Activated T-cell treated with anti-CD3 and anti-CD28 coated beads, Interleukin-2, amount 50 U/mL, for 4 hours (primary cell): ENCODE results near the gene PPP1R12A. TPM values are rescaled to one million over a fixed set of nuclear protein-coding genes. Genes with fewer than 3 reads are reported as not detected.
"Not testable (repeated sequence)": the region's sequence is repeated elsewhere in the genome, so short reads cannot be mapped to it uniquely, and the experiment has no call there.

Source experiments
- ATAC-seq, 2 donors: fragments of 200-7000 bp; cut with Tn5 transposase; one replicate each; pipeline ENCODE4 v1.10.0; 2021
- DNase-seq: peaks from one replicate; pipeline ENCODE4 v3.0.0-alpha.2; 2020
- H3K27me3 Mint-ChIP-seq: one replicate; pipeline ENCODE4 v1.8.0; 2021; ENCODE audit warnings: low read depth, mixed read lengths
- H3K36me3 Mint-ChIP-seq: one replicate; pipeline ENCODE4 v1.8.0; 2022; ENCODE audit warnings: mixed read lengths; ENCODE audit not compliant: insufficient read depth
- H3K4me1 Mint-ChIP-seq: one replicate; pipeline ENCODE4 v1.8.0; 2021; ENCODE audit warnings: low read depth, mixed read lengths
- H3K4me3 Mint-ChIP-seq: one replicate; pipeline ENCODE4 v1.8.0; 2021; ENCODE audit warnings: mild to moderate bottlenecking, moderate library complexity, mixed read lengths
- H3K9me3 Mint-ChIP-seq: one replicate; pipeline ENCODE4 v1.8.0; 2021; ENCODE audit warnings: mixed read lengths
- total RNA-seq, 3 donors: library from RNA; stranded (reverse); gene quantifications; one replicate each; pipeline ENCODE4 v1.2.1, GENCODE V29; 2021

PPP1R12A gene
- total RNA-seq, 3 donors from 2014 or later = 51.0 to 62.5 (median 56.8) TPM

- Mint-ChIP-seq H3K4me1 (peaks cover 41% of the 10 kb centered on the region), H3K4me3 (no peak overlapping the region), H3K9me3 (no peaks in the 10 kb centered on the region), H3K36me3 (peaks cover 38% of the 10 kb centered on the region), H3K27me3 (no peaks in the 10 kb centered on the region)
- ATAC-seq (no peak), DNase-seq (no peak)
These were observed 104.5 kb downstream of the PPP1R12A start for GRCh38 chr12:79830440-79830839.

DNA sequence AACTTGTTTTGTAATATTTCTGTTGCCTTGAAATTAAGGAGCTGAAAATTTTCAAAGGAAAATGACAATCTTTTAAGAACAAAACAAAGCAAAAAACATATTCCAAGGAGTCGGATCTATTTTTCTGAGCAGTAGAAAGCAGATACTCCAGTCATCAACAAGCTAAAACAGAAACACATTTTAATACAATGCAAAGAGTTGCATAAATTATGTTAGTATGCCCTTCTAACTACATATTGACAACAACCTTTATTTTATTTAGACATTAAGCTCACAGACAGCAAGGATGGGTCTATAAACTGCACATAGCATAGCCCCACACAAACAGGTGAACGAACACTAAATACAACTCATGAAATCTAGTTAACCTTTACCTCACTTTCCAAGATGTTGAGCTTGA, 106.0 kb downstream of the PPP1R12A start:
- ATAC-seq = no peak
- DNase-seq = no peak
- no peaks in the 10 kb centered on the region for H3K9me3 Mint-ChIP-seq
- peaks cover 32% of the 10 kb centered on the region for H3K4me1 Mint-ChIP-seq
- H3K36me3 Mint-ChIP-seq = peaks cover 35% of the 10 kb centered on the region
- H3K4me3 Mint-ChIP-seq = no peak overlapping the region
- H3K27me3 Mint-ChIP-seq = no peaks in the 10 kb centered on the region

- Mint-ChIP-seq H3K4me3 (no peak overlapping the region), H3K27me3 (no peaks in the 10 kb centered on the region), H3K9me3 (no peaks in the 10 kb centered on the region), H3K4me1 (peaks cover 23% of the 10 kb centered on the region), H3K36me3 (peaks cover 33% of the 10 kb centered on the region)
- DNase-seq (no peak), ATAC-seq (no peak)
These were observed 107.4 kb downstream of the PPP1R12A start for GRCh38 chr12:79827484-79827883.

DNA sequence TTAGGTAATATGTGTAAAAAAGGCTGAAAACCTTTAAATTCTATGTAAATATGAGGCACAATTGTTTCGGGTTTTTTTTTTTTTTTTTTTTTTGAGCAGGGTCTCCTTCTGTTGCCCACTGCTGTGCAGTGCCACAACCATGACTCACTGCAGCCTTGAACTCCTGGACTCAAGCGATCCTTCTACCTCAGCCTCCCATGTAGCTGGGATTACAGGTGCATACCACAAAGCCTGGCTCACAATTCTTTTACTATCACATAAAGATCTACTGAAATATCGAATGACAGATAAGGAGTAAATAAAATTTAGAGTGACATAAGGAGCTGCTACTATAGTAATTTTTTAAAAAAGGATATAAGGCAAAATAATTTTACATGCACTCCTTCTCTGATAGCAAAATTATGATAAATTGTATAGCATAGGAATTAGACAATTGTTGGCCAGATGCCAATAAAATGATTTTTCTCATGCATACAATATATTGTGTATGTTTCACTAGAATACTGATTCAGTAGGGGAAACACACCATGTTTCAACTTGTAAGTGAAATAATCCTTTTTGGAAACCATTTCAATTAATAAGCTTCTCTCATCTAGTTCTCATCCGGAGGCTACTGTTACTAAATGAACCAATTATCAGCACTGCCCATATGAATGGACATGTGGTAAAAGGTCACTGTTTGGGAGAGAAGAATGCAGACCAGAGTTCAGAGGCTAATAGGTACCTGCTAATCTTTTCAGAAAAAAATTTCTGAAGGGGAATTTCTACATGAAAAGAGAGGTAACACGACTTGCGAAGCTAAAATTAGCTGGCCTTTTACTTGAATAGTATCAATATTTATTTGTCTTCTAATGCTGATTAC, 108.4 kb downstream of the PPP1R12A start:
- Mint-ChIP-seq H3K36me3 (peaks cover 32% of the 10 kb centered on the region), H3K9me3 (no peaks in the 10 kb centered on the region)
- no peak for ATAC-seq

GRCh38 chr12:79822475-79822874, 112.4 kb downstream of the PPP1R12A start:
- Mint-ChIP-seq H3K27me3 (no peaks in the 10 kb centered on the region), H3K4me3 (no peak overlapping the region), H3K36me3 (peaks cover 19% of the 10 kb centered on the region), H3K9me3 (no peaks in the 10 kb centered on the region), H3K4me1 (peaks cover 2% of the 10 kb centered on the region)
- DNase-seq = no peak
- no peak for ATAC-seq

More for the DNA sequence above, 108.4 kb downstream of the PPP1R12A start:
- Mint-ChIP-seq H3K27me3 (no peaks in the 10 kb centered on the region), H3K4me1 (peaks cover 17% of the 10 kb centered on the region), H3K4me3 (no peak overlapping the region)
- DNase-seq = no peak

GRCh38 chr12:79818856-79819255, 116.0 kb downstream of the PPP1R12A start:
- Mint-ChIP-seq H3K9me3 (no peaks in the 10 kb centered on the region), H3K4me3 (no peak overlapping the region), H3K27me3 (no peaks in the 10 kb centered on the region), H3K4me1 (no peaks in the 10 kb centered on the region), H3K36me3 (peaks cover 32% of the 10 kb centered on the region)
- ATAC-seq = no peak
- no peak for DNase-seq

- H3K4me1 Mint-ChIP-seq, ATAC-seq, H3K4me3 Mint-ChIP-seq, H3K9me3 Mint-ChIP-seq, DNase-seq, H3K27me3 Mint-ChIP-seq: not testable (repeated sequence)
- peaks cover 31% of the 10 kb centered on the region for H3K36me3 Mint-ChIP-seq
These were observed 150.4 kb downstream of the PPP1R12A start for GRCh38 chr12:79784366-79785065.

- no peak overlapping the region for H3K4me3 Mint-ChIP-seq
- H3K27me3 Mint-ChIP-seq = no peaks in the 10 kb centered on the region
- H3K36me3 Mint-ChIP-seq = peaks cover 18% of the 10 kb centered on the region
- ATAC-seq (no peak), DNase-seq (no peak)
- H3K9me3 Mint-ChIP-seq = no peaks in the 10 kb centered on the region
- H3K4me1 Mint-ChIP-seq = peaks cover 2% of the 10 kb centered on the region
These were observed 152.6 kb downstream of the PPP1R12A start for GRCh38 chr12:79782172-79782900.

GRCh38 chr12:79778802-79779448, 156.0 kb downstream of the PPP1R12A start:
- DNase-seq (no peak), ATAC-seq (no peak)
- no peaks in the 10 kb centered on the region for H3K9me3 Mint-ChIP-seq
- peaks cover 2% of the 10 kb centered on the region for H3K4me1 Mint-ChIP-seq
- peaks cover 17% of the 10 kb centered on the region for H3K36me3 Mint-ChIP-seq
- no peak overlapping the region for H3K4me3 Mint-ChIP-seq
- H3K27me3 Mint-ChIP-seq = no peaks in the 10 kb centered on the region

- DNase-seq (no peak), ATAC-seq (no peak)
- H3K4me3 Mint-ChIP-seq = no peak overlapping the region
- H3K36me3 Mint-ChIP-seq = peaks cover 12% of the 10 kb centered on the region
- no peaks in the 10 kb centered on the region for H3K4me1 Mint-ChIP-seq
- no peaks in the 10 kb centered on the region for H3K9me3 Mint-ChIP-seq
- no peaks in the 10 kb centered on the region for H3K27me3 Mint-ChIP-seq
These were observed 158.8 kb downstream of the PPP1R12A start for GRCh38 chr12:79776111-79776510.

GRCh38 chr12:79775355-79776027, 159.4 kb downstream of the PPP1R12A start:
- ATAC-seq (no peak), DNase-seq (no peak)
- no peaks in the 10 kb centered on the region for H3K4me1 Mint-ChIP-seq
- no peaks in the 10 kb centered on the region for H3K9me3 Mint-ChIP-seq
- H3K36me3 Mint-ChIP-seq = peaks cover 12% of the 10 kb centered on the region
- no peaks in the 10 kb centered on the region for H3K27me3 Mint-ChIP-seq
- H3K4me3 Mint-ChIP-seq = no peak overlapping the region

- no peaks in the 10 kb centered on the region for H3K9me3 Mint-ChIP-seq
- DNase-seq (no peak), ATAC-seq (no peak)
- no peaks in the 10 kb centered on the region for H3K4me1 Mint-ChIP-seq
- no peak overlapping the region for H3K4me3 Mint-ChIP-seq
- no peaks in the 10 kb centered on the region for H3K27me3 Mint-ChIP-seq
- peaks cover 12% of the 10 kb centered on the region for H3K36me3 Mint-ChIP-seq
These were observed 161.0 kb downstream of the PPP1R12A start for GRCh38 chr12:79773896-79774295.

GRCh38 chr12:79769860-79770485, 164.9 kb downstream of the PPP1R12A start:
- peaks cover 3% of the 10 kb centered on the region for H3K36me3 Mint-ChIP-seq
- H3K4me3 Mint-ChIP-seq = no peak overlapping the region

More at GRCh38 chr12:79769860-79770485, 164.9 kb downstream of the PPP1R12A start:
- no peaks in the 10 kb centered on the region for H3K27me3 Mint-ChIP-seq
- DNase-seq (no peak), ATAC-seq (no peak)
- no peaks in the 10 kb centered on the region for H3K9me3 Mint-ChIP-seq
- no peaks in the 10 kb centered on the region for H3K4me1 Mint-ChIP-seq
